Thyroid gland (tissue), 4 donors: ENCODE results near the gene TAOK3. TPM values are rescaled to one million over a fixed set of nuclear protein-coding genes. Genes with fewer than 3 reads are reported as not detected.

ENCODE experiments used
- DNase-seq, 2 donors: peaks; one replicate each; pipeline ENCODE4 v3.0.0-alpha.2; 2019
- H3K27ac ChIP-seq, 3 donors: fragments of 200-600 bp; sonication (generic); 1 replicate in 2 of 3; 2 replicates in 1 of 3; pipeline ENCODE4 v1.5.1; 2016 to 2019; ENCODE audit warnings: mild to moderate bottlenecking in 1 of 3, moderate library complexity in 1 of 3
- H3K27me3 ChIP-seq: fragments of 200-600 bp; sonication (generic); one replicate; pipeline ENCODE4 v1.5.1; 2019
- H3K36me3 ChIP-seq, 2 donors: fragments of 200-600 bp; sonication (generic); one replicate each; pipeline ENCODE4 v1.5.1; 2016 to 2019
- H3K4me1 ChIP-seq, 2 donors: fragments of 200-600 bp; sonication (generic); one replicate each; pipeline ENCODE4 v1.5.1; 2017 to 2019
- H3K4me3 ChIP-seq, 3 donors: fragments of 200-600 bp; sonication (generic); replicated peaks in 1 of 3; 1 replicate in 2 of 3; 2 replicates in 1 of 3; pipeline ENCODE4 v1.5.1; 2016; ENCODE audit warnings: mild to moderate bottlenecking in 1 of 3
- H3K9me3 ChIP-seq: fragments of 200-600 bp; sonication (generic); one replicate; pipeline ENCODE4 v1.5.1; 2017
- POLR2A ChIP-seq, 2 donors: fragments of 450-650 bp; IDR thresholded peaks; one replicate each; pipeline ENCODE4 v1.6.1; 2017; ENCODE audit warnings: antibody characterized with exemption in 2 of 2, mild to moderate bottlenecking in 2 of 2, moderate library complexity in 1 of 2
- WGBS, 2 donors: methylation state at CpG; one replicate each; pipeline ENCODE4 v1.1.5; 2017; 5-methylcytosine and 5-hydroxymethylcytosine counted together
- intact Hi-C: fragments of 100-400 bp; cut with DNase I; formaldehyde crosslinking; loops from one replicate; pipeline ENCODE4 v1.15.1; 2023
- total RNA-seq, 4 donors: library from RNA; depleted of rRNA; stranded (reverse); fragments of >200 nt; gene quantifications; one replicate each; pipeline ENCODE4 v1.2.3, GENCODE V29; 2016
- TF ChIP-seq, protein P1 (sequence below), 6 experiments: fragments of 200-600 bp in 3 of 6; fragments of 450-650 bp in 3 of 6; sonication (generic) in 3 of 6; IDR thresholded peaks; one replicate each; pipeline ENCODE4 v1.5.1; 2016 to 2019; ENCODE audit warnings: antibody characterized with exemption in 6 of 6, mild to moderate bottlenecking in 2 of 6, inconsistent platforms in 1 of 6, moderate library complexity in 1 of 6

The TAOK3 gene
- total RNA-seq, 4 donors from 2014 or later = 38.4 to 65.3 (median 50.2) TPM

DNA sequence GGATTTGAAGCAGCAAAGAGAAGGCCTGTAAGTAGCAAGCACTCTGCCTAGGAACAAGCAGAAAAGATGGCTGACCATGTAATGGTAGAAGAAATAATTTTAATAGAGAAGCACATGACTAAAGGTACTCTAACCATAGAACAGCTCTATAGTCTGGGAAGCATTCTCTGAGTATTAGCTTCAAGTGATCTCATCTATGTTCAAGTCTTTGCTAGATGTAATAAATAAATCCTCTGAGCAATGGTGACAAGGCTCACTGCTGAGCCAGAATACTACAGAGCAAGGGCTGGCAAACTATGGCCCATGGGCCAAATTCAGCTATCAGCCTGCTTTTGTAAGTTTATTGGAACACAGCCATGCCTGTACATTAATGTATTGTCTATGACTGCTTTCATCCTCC, 152.0 kb downstream of the TAOK3 start:
- intact Hi-C loops = no loop called here
- H3K9me3 ChIP-seq = no peaks in the 10 kb centered on the region
- no peaks in the 10 kb centered on the region for H3K36me3 ChIP-seq
- no peaks in the 10 kb centered on the region for H3K4me1 ChIP-seq
- DNase-seq = no peak
- no peak overlapping the region for H3K4me3 ChIP-seq
- TF ChIP-seq, protein P1, sequence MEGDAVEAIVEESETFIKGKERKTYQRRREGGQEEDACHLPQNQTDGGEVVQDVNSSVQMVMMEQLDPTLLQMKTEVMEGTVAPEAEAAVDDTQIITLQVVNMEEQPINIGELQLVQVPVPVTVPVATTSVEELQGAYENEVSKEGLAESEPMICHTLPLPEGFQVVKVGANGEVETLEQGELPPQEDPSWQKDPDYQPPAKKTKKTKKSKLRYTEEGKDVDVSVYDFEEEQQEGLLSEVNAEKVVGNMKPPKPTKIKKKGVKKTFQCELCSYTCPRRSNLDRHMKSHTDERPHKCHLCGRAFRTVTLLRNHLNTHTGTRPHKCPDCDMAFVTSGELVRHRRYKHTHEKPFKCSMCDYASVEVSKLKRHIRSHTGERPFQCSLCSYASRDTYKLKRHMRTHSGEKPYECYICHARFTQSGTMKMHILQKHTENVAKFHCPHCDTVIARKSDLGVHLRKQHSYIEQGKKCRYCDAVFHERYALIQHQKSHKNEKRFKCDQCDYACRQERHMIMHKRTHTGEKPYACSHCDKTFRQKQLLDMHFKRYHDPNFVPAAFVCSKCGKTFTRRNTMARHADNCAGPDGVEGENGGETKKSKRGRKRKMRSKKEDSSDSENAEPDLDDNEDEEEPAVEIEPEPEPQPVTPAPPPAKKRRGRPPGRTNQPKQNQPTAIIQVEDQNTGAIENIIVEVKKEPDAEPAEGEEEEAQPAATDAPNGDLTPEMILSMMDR (IDR thresholded peaks at IDR 0.05) = no peak
- no peak for TF ChIP-seq POLR2A (IDR thresholded peaks at IDR 0.05)
- H3K27ac ChIP-seq = peak overlapping the region in 1 of 3 donors; percentile 8
- no peaks in the 10 kb centered on the region for H3K27me3 ChIP-seq

DNA sequence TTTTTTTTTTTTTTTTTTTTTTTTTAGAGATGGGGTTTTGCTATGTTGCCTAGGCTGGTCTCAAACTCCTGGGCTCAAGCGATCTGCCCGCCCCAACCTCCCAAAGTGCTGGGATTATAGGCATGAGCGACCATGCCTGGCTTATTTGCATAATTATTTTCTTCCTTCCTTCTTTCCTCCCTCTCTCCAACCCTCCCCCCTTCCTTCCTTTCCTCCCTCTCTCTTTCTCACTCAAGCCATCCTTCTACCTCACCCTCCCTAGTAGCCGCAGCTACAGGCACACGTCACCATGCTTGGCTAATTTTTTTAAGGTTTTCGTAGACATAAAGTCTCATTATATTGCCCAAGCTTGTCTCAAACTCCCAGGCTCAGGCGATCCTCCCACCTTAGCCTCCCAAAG, 152.9 kb downstream of the TAOK3 start:
- no peaks in the 10 kb centered on the region for H3K9me3 ChIP-seq
- no peak overlapping the region for H3K27ac ChIP-seq
- TF ChIP-seq POLR2A (IDR thresholded peaks at IDR 0.05) = no peak
- TF ChIP-seq, protein P1 (IDR thresholded peaks at IDR 0.05) = no peak
- WGBS, 2 donors = 94 to 96% methylated on average over 7 of the region's 7 CpGs
- H3K27me3 ChIP-seq = no peaks in the 10 kb centered on the region
- no peak overlapping the region for H3K4me3 ChIP-seq
- no peaks in the 10 kb centered on the region for H3K36me3 ChIP-seq
- DNase-seq = no peak
- H3K4me1 ChIP-seq = no peaks in the 10 kb centered on the region
- intact Hi-C loops = no loop called here

DNA sequence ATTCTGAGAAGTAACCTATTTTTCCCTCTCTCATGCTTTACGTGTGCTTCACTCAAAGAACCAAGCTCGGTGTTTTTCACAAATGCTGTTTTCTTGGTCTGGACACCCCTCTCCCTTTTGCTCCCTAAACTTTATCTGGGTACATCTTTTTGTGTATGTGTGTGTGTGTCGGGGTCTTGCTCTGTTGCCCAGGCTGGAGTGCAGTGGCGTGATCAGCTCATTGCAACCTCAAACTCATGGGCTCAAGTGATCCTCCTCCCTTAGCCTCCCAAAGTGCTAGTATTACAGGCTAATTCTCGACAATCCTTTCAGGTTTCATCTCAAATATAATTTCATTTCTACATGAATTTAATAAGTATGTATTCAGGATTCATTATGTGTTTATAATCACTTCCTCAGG, 153.6 kb downstream of the TAOK3 start:
- no peak overlapping the region for H3K27ac ChIP-seq
- intact Hi-C loops = no loop called here
- 97 to 98% methylated on average over 5 of the region's 5 CpGs for WGBS, 2 donors
- DNase-seq = no peak
- TF ChIP-seq POLR2A (IDR thresholded peaks at IDR 0.05) = no peak
- TF ChIP-seq, protein P1 (IDR thresholded peaks at IDR 0.05) = no peak
- H3K27me3 ChIP-seq = no peaks in the 10 kb centered on the region
- no peaks in the 10 kb centered on the region for H3K36me3 ChIP-seq
- H3K4me3 ChIP-seq = no peak overlapping the region
- H3K4me1 ChIP-seq = no peaks in the 10 kb centered on the region
- no peaks in the 10 kb centered on the region for H3K9me3 ChIP-seq

DNA sequence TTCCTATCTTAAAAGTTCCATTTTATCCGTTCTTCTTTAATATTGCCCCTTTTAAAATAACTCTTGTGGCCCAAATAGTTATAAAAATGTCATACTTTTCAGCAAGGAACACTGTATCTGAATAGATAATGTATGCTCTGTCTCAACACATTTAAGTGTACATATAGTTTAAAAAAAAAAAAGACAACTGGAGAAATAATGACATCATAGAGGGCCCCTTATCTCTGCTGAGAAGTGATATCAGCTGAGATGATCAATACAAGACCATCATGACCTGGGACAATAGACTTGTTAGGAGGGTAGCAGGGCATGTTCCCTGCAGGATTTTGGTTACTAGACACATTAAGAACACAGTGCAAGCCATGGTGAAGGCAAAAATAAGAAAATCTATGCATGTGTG, 159.3 kb downstream of the TAOK3 start:
- H3K9me3 ChIP-seq = no peaks in the 10 kb centered on the region
- TF ChIP-seq, protein P1 (IDR thresholded peaks at IDR 0.05) = no peak
- no peak for TF ChIP-seq POLR2A (IDR thresholded peaks at IDR 0.05)
- 95 to 98% methylated on average over 1 of the region's 1 CpG for WGBS, 2 donors
- H3K4me3 ChIP-seq = no peak overlapping the region
- H3K27ac ChIP-seq = no peak overlapping the region
- intact Hi-C loops = no loop called here
- no peak for DNase-seq
- no peaks in the 10 kb centered on the region for H3K27me3 ChIP-seq
- H3K4me1 ChIP-seq = no peaks in the 10 kb centered on the region
- H3K36me3 ChIP-seq = peaks cover 0 to 3% of the 10 kb centered on the region in 2 donors

DNA sequence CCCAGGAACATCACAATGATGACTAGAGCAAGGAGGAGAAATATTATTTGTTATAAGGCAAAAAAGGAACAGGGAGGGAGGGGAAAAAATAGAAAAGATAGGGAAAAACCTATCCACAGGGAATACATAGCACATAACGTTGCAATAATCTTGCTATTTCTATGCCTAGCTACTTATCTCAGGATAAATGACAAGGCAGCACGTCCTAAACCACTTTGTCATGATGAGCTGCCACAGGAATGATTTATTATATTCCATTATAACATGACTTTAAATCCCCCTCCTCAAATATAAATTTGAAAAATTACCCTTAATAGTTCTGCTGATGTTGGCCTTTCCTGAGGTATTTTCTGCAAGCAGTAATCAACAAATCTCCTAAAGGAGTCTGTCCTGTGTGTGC, 160.1 kb downstream of the TAOK3 start:
- H3K36me3 ChIP-seq = peaks cover 0 to 3% of the 10 kb centered on the region in 2 donors
- no peaks in the 10 kb centered on the region for H3K4me1 ChIP-seq
- no peaks in the 10 kb centered on the region for H3K9me3 ChIP-seq
- no peaks in the 10 kb centered on the region for H3K27me3 ChIP-seq
- WGBS, 2 donors = 96% methylated on average over 2 of the region's 2 CpGs
- no peak for DNase-seq
- H3K27ac ChIP-seq = no peak overlapping the region
- intact Hi-C loops = no loop called here
- TF ChIP-seq, protein P1 (IDR thresholded peaks at IDR 0.05) = no peak
- TF ChIP-seq POLR2A (IDR thresholded peaks at IDR 0.05) = no peak
- H3K4me3 ChIP-seq = no peak overlapping the region
